Stimulated activated memory B cell treated with anti-CD40 and anti-IgM and Interleukin-4, amounts not matched to agents 10 μg/mL and 1 μg/mL and 100 μg/mL, for 72 hours (primary cell): Measurements from ENCODE around the gene SPAG5.
A peak's percentile ranks its signal among the peaks of the same experiment; 100 is the strongest.
"Not testable (repeated sequence)": the region's sequence is repeated elsewhere in the genome, so short reads cannot be mapped to it uniquely, and the experiment has no call there.

ENCODE experiments used
- ATAC-seq: fragments of 150-1000 bp; cut with Tn5 transposase; 2 replicates; pipeline ENCODE4 v1.10.0; 2021
- H3K27ac Mint-ChIP-seq: one replicate; pipeline ENCODE4 v1.8.0; 2022; ENCODE audit warnings: mild to moderate bottlenecking, mixed read lengths
- H3K27me3 Mint-ChIP-seq: one replicate; pipeline ENCODE4 v1.8.0; 2022; ENCODE audit warnings: mixed read lengths
- H3K36me3 Mint-ChIP-seq: one replicate; pipeline ENCODE4 v1.8.0; 2022; ENCODE audit warnings: mixed read lengths
- H3K4me1 Mint-ChIP-seq: one replicate; pipeline ENCODE4 v1.8.0; 2022; ENCODE audit warnings: mixed read lengths
- H3K4me3 Mint-ChIP-seq: one replicate; pipeline ENCODE4 v1.8.0; 2022; ENCODE audit warnings: mild to moderate bottlenecking, moderate library complexity, mixed read lengths
- H3K9me3 Mint-ChIP-seq: one replicate; pipeline ENCODE4 v1.8.0; 2022; ENCODE audit warnings: mixed read lengths

Gene SPAG5

DNA sequence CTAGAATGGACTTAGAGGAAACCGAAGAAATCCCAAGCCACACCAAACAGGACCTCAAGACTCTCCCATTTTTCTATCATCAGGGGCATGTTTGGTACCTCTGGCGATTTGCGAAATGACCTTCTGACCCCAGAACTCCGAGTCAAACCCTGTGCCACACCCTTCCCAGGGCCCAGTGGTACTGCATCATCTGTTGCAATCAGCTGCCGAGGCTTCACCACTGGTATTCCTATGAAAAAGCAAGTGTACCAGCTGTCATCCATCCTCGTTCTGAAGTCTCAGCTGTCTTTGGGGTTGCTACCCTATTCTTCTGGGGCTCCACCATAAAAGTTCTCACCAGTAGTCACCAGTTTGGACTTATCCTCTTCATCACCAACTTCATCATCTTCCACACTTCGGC lies 17.5 kb upstream of the SPAG5 start:
- Mint-ChIP-seq H3K36me3 (peaks cover 70% of the 10 kb centered on the region), H3K4me3 (no peak overlapping the region), H3K27ac (peak overlapping the region; percentile 30), H3K27me3 (no peaks in the 10 kb centered on the region), H3K4me1 (peaks cover 36% of the 10 kb centered on the region), H3K9me3 (no peaks in the 10 kb centered on the region)
- no peak for ATAC-seq

DNA sequence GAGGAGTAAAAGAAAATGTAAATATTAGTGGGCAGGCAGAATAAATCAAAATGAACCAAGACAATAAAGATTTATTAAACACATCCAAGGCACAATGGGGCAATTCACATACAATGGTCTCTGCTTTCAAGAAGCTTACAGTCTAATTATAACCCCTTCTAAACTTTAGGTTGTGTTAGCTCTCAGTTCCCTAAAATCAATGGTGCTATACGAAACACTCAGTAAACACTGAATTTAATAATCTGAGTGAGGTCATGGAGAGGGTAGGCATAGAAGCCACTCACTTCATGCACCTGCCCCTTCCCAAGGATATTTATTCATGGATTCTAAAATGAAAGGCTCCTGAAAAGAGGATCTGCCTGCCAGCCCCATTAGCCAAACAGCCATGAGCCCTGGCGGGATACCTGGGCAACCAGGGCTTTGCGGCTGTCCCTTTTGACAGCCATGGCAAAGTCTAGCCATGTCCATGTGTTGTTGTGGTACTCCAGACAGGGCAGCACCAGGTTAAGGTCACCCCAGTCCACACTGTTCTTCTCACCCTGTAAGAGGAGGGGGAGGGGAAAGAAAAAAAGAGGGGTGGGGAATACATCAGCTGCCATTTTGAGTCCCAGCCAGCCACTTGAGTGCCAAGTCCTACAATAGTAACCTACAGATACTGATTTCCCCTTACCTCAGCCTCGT lies 16.6 kb upstream of the SPAG5 start:
- no peaks in the 10 kb centered on the region for H3K27me3 Mint-ChIP-seq
- peaks cover 36% of the 10 kb centered on the region for H3K4me1 Mint-ChIP-seq
- peaks cover 66% of the 10 kb centered on the region for H3K36me3 Mint-ChIP-seq
- H3K4me3 Mint-ChIP-seq, result no peak overlapping the region
- no peaks in the 10 kb centered on the region for H3K9me3 Mint-ChIP-seq
- no peak for ATAC-seq
- H3K27ac Mint-ChIP-seq, result peak overlapping the region; percentile 27

DNA sequence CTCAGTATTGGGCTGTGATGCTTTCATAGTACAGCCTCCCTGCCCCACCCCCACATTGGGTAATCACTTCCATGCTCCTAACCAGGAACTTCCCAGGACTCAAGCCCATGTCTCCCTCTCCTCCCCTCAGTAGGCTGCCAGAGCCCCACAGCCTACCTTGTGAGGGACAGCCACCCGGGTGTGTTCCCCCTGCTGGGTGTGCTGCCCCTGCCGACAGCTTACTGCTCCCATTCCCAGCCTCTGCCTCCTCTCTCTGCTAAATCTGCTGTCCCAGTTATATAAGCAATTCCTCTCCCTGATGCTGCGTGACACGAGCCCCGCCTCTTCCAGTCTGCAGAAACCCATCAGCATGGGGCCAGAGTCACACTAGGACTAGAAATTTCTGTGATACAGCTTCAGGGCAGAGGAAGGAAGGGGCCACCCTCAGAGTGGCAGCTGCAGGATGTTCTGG lies 15.1 kb upstream of the SPAG5 start, which contains the start of gene RSKR:
Gene RSKR (minus strand): TSS at position 255 of the 451 bp plus-strand sequence. CDS start 24 bp downstream, at position 231.
- Mint-ChIP-seq H3K27me3 (no peaks in the 10 kb centered on the region), H3K27ac (peak within 1 kb of the TSS; percentile 69), H3K4me3 (no peak within 1 kb of the TSS), H3K4me1 (peaks cover 36% of the 10 kb centered on the region), H3K9me3 (no peaks in the 10 kb centered on the region), H3K36me3 (peaks cover 60% of the 10 kb centered on the region)
- no peak for ATAC-seq

DNA sequence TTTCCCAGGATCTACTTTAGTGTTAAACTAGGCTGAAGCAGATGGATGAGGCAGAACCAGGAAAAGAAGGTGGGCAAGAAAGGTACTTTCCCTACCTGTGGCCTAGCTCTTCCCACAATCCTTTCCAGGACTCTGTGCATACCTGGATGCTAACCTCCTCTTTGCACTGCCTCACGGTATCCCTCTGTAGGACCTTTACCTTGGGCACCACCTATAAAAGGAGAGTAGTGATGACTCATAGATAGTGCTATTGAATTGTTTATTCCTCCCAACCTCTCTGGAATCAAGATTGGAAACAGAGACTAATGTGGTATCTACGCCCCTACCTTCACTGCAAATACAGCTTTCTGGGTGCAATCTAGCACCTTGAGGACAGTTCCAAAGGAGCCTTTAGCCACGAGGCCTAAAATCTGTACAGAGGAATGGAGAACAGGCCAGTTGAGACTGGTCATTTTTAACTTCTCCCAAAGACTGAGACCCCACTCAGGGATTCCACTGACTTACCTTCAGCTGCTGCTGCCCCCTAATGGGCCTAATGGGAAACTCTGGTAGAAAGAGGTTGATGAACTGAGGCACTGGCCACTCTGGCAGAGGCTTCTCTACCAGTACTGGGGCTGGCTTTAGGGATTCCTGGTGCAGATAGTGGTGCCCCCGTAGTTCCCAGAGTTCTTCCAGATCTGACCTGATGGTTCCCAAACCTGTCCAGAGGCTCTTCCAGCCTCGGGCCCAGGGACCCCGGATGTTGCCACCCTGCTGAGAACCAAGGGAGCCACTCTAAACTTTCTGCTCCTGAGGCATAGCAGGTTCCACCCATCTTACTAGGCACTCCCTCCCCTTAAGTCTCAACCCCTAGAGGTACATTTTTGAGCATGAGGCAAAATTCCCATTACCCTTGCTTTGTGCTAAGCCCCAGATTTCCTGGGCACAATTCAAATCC lies 14.4 kb upstream of the SPAG5 start:
- ATAC-seq, result no peak
- H3K27ac Mint-ChIP-seq, result peak overlapping the region; percentile 69
- H3K4me1 Mint-ChIP-seq, result peaks cover 36% of the 10 kb centered on the region
- no peak overlapping the region for H3K4me3 Mint-ChIP-seq
- no peaks in the 10 kb centered on the region for H3K9me3 Mint-ChIP-seq
- no peaks in the 10 kb centered on the region for H3K27me3 Mint-ChIP-seq
- peaks cover 55% of the 10 kb centered on the region for H3K36me3 Mint-ChIP-seq

DNA sequence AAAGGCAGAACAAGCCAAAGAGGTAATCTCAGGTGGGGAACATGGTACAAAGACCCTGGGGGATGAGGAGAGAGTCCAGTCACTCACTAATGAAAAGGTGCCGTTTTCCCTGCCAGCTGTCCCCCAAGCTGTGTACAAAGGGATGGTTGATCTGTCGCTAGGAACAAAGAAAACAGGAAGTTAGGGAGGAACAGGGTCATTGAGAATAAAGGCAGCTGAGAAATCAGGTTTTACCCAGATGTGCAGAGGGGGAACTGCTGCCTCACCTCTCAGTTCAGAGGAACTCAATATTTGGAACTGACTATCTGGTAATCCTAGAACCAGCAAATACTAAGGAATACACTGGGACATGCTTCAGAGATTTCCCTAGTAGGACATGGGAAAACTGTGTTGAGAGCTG lies 13.7 kb upstream of the SPAG5 start:
- Mint-ChIP-seq H3K27me3 (no peaks in the 10 kb centered on the region), H3K27ac (peak overlapping the region; percentile 69), H3K4me1 (peaks cover 36% of the 10 kb centered on the region), H3K9me3 (no peaks in the 10 kb centered on the region), H3K4me3 (no peak overlapping the region), H3K36me3 (peaks cover 54% of the 10 kb centered on the region)
- no peak for ATAC-seq

DNA sequence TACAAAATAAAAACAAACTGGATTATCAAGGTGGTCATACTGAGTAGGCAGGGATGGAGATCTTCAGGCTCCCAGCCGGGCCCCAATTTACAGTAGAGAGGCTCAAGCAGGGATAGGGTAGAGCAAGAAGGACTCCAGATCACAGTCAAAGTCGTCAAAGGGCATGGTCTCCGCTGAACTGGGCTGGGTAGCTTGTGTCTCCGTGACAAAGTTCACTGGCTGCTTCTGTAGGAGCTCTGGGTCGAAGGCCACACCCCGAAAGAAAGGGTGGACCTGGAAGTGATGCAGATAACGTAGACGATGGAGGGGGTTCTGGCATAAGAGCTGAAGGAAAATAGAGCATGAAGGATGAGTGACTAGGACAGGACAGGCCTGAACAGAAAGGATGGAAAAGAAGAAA lies 11.6 kb upstream of the SPAG5 start:
- ATAC-seq, result no peak
- H3K27me3 Mint-ChIP-seq, result no peaks in the 10 kb centered on the region
- H3K36me3 Mint-ChIP-seq, result peaks cover 33% of the 10 kb centered on the region
- no peak overlapping the region for H3K27ac Mint-ChIP-seq
- H3K4me3 Mint-ChIP-seq, result no peak overlapping the region
- no peaks in the 10 kb centered on the region for H3K9me3 Mint-ChIP-seq
- peaks cover 23% of the 10 kb centered on the region for H3K4me1 Mint-ChIP-seq

DNA sequence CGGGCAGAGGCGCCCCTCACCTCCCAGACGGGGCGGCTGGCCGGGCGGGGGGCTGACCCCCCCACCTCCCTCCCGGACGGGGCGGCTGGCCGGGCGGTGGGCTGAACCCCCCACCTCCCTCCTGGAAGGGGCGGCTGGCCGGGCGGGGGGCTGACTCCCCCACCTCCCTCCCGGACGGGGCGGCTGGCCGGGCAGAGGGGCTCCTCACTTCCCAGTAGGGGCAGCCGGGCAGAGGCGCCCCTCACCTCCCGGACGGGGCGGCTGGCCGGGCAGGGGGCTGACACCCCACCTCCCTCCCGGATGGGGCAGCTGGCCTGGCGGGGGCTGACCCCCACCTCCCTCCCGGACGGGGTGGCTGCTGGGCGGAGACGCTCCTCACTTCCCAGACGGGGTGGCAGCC lies 5.2 kb upstream of the SPAG5 start:
- peaks cover 19% of the 10 kb centered on the region for H3K36me3 Mint-ChIP-seq
- not testable (repeated sequence) for ATAC-seq, H3K4me1 Mint-ChIP-seq, H3K27ac Mint-ChIP-seq, H3K9me3 Mint-ChIP-seq, H3K4me3 Mint-ChIP-seq, H3K27me3 Mint-ChIP-seq

DNA sequence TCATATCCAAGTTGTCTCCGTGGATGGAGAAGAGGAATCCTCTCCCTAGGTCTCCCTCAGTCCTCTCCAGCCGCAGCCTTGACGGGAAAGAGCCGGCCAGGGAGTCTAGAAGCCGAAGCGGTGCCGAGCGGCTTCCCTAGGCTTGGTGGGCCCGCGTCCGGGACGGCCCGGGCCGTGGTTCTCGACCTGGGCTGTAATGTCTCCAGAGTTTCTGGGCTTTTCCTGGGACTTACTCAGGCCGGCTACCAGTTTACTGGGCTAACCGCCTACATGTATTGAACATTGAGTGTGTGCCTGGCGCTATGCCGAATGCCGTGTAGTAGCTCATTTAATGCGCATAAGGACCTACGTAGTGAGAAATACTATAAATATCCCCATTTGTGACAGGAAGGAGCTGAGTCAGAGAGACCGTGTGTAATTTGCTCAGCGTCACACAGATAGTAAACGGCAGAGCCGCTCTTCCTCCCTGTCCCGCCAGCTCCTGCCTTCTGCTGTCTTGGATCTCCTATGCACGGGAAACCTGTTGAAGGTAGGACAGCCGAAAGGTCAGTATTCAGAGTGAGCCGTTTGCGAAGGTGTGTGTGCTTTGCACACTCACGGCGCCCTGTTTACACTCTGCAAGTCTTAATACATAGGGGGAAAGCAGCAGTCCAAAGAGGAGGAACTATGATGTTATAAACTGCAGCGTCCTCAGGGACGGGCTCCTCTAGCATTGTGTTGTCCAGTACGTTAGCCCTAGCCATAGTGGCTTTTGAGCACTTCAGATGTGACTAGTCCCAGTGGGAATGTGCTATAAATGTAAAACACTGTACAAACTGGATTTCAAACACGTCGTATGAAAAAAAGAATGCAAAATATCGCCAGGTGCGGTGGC lies 723 bp upstream of the SPAG5 start:
- peaks cover 12% of the 10 kb centered on the region for H3K36me3 Mint-ChIP-seq
- H3K27ac Mint-ChIP-seq, result peak overlapping the region; percentile 93
- no peaks in the 10 kb centered on the region for H3K9me3 Mint-ChIP-seq
- H3K27me3 Mint-ChIP-seq, result no peaks in the 10 kb centered on the region
- H3K4me1 Mint-ChIP-seq, result peaks cover 27% of the 10 kb centered on the region
- peak; percentile 80 for ATAC-seq
- peak overlapping the region; percentile 94 for H3K4me3 Mint-ChIP-seq

DNA sequence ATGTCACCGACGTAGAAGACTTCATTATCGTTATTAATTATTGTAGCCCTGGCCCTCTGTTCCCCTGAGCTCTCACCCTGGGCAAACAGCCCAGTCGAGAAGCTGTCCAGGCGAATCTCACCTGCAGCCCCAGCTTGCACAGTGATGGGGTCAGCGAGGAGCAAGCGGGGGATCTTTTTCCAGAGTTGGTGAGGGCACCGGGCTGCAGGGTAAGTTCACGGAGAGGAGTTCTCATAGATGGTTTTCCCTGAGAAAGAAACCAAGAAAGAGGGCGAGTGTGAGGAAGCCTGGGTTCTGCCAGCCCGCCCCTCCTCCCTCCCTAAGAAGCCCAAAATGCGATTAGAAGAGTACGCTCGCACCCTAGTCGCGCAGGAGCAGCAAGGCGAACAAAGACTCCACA lies 436 bp downstream of the SPAG5 start:
- Mint-ChIP-seq H3K36me3 (peaks cover 6% of the 10 kb centered on the region), H3K27ac (peak overlapping the region; percentile 93), H3K4me3 (peak overlapping the region; percentile 94), H3K27me3 (no peaks in the 10 kb centered on the region), H3K9me3 (no peaks in the 10 kb centered on the region), H3K4me1 (peaks cover 27% of the 10 kb centered on the region)
- ATAC-seq, result no peak

DNA sequence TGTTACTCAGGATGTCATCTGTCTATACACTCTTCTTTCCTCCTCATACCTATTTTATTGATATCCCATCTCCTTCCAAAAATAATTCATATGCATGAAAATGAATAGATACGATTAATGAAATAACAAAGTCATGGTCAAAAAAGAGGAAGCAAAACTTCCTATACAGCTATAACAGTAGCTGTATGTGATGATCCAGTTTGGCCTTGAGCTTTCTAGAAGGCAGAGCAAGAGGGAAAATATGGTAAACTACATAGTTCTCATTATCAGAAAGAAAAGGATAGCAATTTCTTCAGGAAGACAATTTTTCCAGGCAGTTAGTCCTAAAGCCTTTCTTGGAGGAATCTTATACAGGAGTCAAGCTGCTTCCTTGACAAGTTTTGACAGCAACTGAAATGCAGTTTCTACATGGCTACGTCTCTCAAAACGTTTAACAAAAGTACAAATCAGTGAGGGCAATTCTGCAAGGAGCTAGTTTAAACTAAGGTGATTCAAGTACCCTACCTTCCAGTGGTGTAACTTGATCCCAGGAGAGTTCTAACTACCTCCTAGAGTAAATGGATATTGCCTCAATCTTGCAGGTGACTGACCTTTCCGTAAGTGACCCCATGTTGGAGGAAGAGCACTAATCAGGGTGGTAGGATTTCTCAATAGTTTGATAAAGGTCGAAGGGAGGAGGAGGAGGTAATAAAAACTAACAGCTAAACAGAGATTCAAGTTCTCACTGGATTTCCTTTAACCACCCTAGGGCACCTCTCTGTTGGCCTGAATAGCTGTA lies 1.0 kb downstream of the SPAG5 start:
- Mint-ChIP-seq H3K27me3 (no peaks in the 10 kb centered on the region), H3K27ac (peak overlapping the region; percentile 93), H3K36me3 (peaks cover under 1% of the 10 kb centered on the region), H3K4me1 (peaks cover 27% of the 10 kb centered on the region), H3K4me3 (peak overlapping the region; percentile 94), H3K9me3 (no peaks in the 10 kb centered on the region)
- ATAC-seq, result no peak

DNA sequence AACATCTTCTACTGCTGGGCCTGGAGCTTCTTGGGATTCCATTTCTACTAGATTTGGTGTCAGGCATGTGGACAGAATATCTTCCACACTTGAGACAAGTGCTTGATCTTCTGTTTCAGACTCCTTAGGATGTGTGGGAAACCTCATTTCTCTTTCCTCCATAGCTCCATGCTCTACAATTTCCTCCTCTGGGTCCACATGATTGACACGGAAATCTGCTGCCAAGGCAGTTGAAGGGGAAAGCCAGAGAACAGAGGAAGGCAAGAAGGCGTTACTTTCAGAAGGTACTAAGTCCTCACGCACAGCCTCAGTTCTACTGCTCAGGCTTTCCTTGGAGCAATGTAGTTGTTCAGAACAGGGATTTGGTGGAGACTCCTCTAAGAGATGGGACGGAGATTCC lies 6.6 kb downstream of the SPAG5 start:
- Mint-ChIP-seq H3K27ac (no peak overlapping the region), H3K27me3 (no peaks in the 10 kb centered on the region), H3K4me3 (no peak overlapping the region), H3K9me3 (no peaks in the 10 kb centered on the region), H3K4me1 (peaks cover 1% of the 10 kb centered on the region), H3K36me3 (peaks cover 18% of the 10 kb centered on the region)
- ATAC-seq, result no peak

DNA sequence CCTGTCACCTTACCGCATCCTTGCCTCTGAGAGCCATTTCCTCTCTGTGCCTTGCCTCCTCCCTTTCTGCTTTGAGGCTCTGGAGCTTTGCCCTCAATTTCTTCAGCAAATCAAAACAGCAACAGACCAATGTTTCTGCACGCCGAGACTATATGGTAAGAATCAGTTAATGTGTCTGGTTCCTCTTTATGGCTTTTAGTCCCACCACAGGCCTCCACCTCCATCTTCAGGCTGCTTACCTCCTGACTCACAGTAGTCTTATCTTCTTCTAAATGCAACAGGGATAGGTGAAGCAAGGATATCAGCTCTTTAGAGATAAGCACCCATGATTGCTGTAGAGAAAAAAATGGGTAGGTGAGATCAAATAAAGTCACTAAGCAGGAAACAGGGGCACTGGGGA lies 13.0 kb downstream of the SPAG5 start:
- H3K36me3 Mint-ChIP-seq, result peaks cover 20% of the 10 kb centered on the region
- H3K4me1 Mint-ChIP-seq, result no peaks in the 10 kb centered on the region
- H3K9me3 Mint-ChIP-seq, result no peaks in the 10 kb centered on the region
- no peak overlapping the region for H3K27ac Mint-ChIP-seq
- H3K27me3 Mint-ChIP-seq, result no peaks in the 10 kb centered on the region
- no peak overlapping the region for H3K4me3 Mint-ChIP-seq
- ATAC-seq, result no peak

DNA sequence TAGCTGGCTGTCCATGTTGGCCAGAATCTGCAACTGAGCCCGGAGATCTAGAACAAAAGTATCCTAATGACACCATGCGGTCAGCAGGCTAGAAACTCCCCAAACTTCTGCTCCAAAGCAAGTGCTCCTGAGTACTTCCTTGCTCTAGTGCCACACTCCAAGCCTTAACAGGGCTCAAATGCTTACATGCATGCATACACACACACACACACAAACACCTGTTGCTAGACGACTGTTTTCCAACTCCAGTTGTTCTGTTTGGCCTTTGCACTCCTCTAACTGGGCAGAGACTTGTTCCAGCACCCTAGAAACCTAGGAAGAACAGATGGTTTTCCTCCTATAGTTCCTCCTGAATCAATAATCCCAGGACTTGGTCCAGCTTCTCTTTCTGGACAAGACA lies 14.4 kb downstream of the SPAG5 start:
- Mint-ChIP-seq H3K27me3 (no peaks in the 10 kb centered on the region), H3K27ac (no peak overlapping the region), H3K9me3 (no peaks in the 10 kb centered on the region), H3K36me3 (peaks cover 25% of the 10 kb centered on the region), H3K4me1 (no peaks in the 10 kb centered on the region), H3K4me3 (no peak overlapping the region)
- no peak for ATAC-seq

DNA sequence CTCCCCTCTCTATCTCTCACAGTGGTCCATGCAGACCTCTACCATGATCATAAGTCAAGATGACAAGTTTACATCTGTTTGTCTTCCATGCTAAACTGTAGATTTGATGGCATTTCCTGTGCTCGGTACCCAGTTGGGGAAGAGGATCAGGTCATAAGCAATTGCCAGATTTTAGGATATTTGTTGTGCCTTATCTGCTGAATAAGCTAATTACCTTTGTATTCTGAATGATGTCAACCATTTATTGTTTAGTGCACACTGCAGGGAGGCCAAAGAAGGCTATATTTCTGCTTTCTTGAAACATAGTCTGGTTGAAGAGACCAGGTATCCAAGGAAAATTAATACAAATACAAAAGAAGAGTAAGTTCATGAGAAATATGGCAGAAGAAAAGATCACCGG lies 16.3 kb downstream of the SPAG5 start:
- Mint-ChIP-seq H3K9me3 (no peaks in the 10 kb centered on the region), H3K27me3 (no peaks in the 10 kb centered on the region), H3K4me3 (no peak overlapping the region), H3K4me1 (no peaks in the 10 kb centered on the region), H3K27ac (no peak overlapping the region), H3K36me3 (peaks cover 13% of the 10 kb centered on the region)
- ATAC-seq, result no peak
